ENCODE measurements around the gene ELAVL4.

DNA sequence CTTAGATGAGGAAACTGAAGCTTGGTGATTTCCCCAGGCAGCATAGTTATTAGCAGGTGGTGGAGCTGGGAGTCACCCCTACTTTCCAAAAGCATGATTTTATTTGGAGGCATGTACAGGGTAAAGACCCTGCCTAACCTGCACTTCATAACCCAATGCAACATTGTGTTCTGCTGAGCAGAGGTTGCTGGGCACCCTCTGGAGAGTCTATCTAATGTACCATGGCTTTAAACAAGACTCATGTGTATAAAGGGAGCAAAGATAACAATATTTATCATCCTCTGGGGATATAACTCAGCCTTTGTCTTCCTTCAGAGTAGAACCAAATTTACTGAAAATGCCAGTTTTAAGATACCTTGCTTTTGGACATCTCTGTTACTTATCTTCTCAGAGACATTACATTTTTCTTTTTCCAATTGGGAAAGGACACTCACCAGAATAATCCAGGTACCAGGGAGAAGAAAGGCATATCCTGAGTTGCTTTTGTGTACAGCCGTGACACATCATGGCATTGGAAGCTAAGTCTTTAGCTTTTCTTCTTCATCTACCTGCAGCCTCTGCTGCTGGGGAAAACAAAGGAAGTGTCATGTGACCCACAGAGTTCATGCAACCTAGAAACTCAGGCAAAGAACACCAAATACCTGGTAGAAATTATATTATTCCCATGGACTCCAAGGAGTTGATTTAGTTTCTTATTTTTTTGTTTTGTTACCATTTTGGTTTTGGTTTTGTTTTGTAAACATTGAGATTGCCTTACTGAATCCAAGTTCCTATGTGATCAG lies 39.6 kb downstream of the ELAVL4 start:
- no peak for TF ChIP-seq EGR1 (conservative IDR thresholded peaks at IDR 0.05)
- TF ChIP-seq POLR2A (conservative IDR thresholded peaks at IDR 0.05): no peak
- TF ChIP-seq, protein P1, sequence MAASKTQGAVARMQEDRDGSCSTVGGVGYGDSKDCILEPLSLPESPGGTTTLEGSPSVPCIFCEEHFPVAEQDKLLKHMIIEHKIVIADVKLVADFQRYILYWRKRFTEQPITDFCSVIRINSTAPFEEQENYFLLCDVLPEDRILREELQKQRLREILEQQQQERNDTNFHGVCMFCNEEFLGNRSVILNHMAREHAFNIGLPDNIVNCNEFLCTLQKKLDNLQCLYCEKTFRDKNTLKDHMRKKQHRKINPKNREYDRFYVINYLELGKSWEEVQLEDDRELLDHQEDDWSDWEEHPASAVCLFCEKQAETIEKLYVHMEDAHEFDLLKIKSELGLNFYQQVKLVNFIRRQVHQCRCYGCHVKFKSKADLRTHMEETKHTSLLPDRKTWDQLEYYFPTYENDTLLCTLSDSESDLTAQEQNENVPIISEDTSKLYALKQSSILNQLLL (CRISPR knock-in tag; IDR thresholded peaks at IDR 0.05; ENCODE audit: borderline replicate concordance): no peak
- TF ChIP-seq, protein P2, sequence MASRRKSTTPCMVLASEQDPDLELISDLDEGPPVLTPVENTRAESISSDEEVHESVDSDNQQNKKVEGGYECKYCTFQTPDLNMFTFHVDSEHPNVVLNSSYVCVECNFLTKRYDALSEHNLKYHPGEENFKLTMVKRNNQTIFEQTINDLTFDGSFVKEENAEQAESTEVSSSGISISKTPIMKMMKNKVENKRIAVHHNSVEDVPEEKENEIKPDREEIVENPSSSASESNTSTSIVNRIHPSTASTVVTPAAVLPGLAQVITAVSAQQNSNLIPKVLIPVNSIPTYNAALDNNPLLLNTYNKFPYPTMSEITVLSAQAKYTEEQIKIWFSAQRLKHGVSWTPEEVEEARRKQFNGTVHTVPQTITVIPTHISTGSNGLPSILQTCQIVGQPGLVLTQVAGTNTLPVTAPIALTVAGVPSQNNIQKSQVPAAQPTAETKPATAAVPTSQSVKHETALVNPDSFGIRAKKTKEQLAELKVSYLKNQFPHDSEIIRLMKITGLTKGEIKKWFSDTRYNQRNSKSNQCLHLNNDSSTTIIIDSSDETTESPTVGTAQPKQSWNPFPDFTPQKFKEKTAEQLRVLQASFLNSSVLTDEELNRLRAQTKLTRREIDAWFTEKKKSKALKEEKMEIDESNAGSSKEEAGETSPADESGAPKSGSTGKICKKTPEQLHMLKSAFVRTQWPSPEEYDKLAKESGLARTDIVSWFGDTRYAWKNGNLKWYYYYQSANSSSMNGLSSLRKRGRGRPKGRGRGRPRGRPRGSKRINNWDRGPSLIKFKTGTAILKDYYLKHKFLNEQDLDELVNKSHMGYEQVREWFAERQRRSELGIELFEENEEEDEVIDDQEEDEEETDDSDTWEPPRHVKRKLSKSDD (conservative IDR thresholded peaks at IDR 0.05; ENCODE audit: low read length): no peak
- no peak for TF ChIP-seq ZNF121 (CRISPR knock-in tag; conservative IDR thresholded peaks at IDR 0.05)
- TF ChIP-seq ELF1 (tag; IDR thresholded peaks at IDR 0.05): no peak
- TF ChIP-seq, protein P3, sequence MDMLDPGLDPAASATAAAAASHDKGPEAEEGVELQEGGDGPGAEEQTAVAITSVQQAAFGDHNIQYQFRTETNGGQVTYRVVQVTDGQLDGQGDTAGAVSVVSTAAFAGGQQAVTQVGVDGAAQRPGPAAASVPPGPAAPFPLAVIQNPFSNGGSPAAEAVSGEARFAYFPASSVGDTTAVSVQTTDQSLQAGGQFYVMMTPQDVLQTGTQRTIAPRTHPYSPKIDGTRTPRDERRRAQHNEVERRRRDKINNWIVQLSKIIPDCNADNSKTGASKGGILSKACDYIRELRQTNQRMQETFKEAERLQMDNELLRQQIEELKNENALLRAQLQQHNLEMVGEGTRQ (CRISPR knock-in tag; IDR thresholded peaks at IDR 0.05): no peak
- TF ChIP-seq CAMTA2 (CRISPR knock-in tag; conservative IDR thresholded peaks at IDR 0.05): no peak
- TF ChIP-seq NFE2L1 (tag; IDR thresholded peaks at IDR 0.05; ENCODE audit: borderline replicate concordance, low read depth): no peak
- TF ChIP-seq, protein P4, sequence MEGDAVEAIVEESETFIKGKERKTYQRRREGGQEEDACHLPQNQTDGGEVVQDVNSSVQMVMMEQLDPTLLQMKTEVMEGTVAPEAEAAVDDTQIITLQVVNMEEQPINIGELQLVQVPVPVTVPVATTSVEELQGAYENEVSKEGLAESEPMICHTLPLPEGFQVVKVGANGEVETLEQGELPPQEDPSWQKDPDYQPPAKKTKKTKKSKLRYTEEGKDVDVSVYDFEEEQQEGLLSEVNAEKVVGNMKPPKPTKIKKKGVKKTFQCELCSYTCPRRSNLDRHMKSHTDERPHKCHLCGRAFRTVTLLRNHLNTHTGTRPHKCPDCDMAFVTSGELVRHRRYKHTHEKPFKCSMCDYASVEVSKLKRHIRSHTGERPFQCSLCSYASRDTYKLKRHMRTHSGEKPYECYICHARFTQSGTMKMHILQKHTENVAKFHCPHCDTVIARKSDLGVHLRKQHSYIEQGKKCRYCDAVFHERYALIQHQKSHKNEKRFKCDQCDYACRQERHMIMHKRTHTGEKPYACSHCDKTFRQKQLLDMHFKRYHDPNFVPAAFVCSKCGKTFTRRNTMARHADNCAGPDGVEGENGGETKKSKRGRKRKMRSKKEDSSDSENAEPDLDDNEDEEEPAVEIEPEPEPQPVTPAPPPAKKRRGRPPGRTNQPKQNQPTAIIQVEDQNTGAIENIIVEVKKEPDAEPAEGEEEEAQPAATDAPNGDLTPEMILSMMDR (IDR thresholded peaks at IDR 0.05 in 2 of 3, conservative IDR thresholded peaks at IDR 0.05 in 1 of 3; ENCODE audit: insufficient read depth in 2 of 3, low read depth in 1 of 3, low read length in 3 of 3): no peak
- no peak for TF ChIP-seq NRF1 (conservative IDR thresholded peaks at IDR 0.05 in 1 of 2, IDR thresholded peaks at IDR 0.05 in 1 of 2)
- TF ChIP-seq KAT7 (CRISPR knock-in tag; IDR thresholded peaks at IDR 0.05; ENCODE audit: borderline replicate concordance): no peak
- TF ChIP-seq, protein P5, sequence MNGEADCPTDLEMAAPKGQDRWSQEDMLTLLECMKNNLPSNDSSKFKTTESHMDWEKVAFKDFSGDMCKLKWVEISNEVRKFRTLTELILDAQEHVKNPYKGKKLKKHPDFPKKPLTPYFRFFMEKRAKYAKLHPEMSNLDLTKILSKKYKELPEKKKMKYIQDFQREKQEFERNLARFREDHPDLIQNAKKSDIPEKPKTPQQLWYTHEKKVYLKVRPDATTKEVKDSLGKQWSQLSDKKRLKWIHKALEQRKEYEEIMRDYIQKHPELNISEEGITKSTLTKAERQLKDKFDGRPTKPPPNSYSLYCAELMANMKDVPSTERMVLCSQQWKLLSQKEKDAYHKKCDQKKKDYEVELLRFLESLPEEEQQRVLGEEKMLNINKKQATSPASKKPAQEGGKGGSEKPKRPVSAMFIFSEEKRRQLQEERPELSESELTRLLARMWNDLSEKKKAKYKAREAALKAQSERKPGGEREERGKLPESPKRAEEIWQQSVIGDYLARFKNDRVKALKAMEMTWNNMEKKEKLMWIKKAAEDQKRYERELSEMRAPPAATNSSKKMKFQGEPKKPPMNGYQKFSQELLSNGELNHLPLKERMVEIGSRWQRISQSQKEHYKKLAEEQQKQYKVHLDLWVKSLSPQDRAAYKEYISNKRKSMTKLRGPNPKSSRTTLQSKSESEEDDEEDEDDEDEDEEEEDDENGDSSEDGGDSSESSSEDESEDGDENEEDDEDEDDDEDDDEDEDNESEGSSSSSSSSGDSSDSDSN (IDR thresholded peaks at IDR 0.05; ENCODE audit: borderline replicate concordance in 1 of 2, low read depth in 2 of 2, low read length in 2 of 2): no peak
